Measurements from ENCODE around the gene ZNG1F.
"Not testable (repeated sequence)": the region's sequence is repeated elsewhere in the genome, so short reads cannot be mapped to it uniquely, and the experiment has no call there.

DNA sequence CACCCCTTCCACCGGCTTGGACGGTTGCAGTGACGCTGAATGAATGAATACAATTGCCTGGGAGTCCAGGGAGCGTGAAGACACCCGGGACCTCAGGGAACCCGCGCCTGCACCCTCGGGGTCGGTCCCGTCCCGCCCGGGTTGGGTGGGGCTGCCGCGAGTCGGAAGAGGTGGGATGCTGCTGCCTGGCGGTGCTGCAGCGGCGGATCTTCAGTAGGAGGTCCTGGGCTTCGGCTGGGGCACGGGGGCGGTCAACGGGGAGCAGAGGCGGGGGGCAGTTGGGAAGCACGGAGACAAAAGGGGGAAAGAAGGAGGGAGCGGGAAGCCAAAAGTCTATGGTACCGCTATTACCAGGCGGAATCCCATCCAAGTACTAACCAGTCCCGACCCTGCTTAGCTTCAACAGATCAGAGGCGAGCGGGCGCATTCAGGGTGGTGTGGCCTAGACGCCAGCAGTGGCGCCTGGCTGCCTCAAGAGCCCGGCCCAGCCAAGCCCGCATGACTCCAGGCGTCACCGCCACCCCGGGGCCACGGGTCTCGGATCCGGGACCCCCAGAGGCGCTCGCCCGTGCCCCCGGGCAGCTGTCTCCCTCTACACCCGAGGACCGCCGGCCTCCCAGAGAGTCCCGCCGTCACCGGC is 48.1 kb upstream of the ZNG1F start:
- TF ChIP-seq POLR2AphosphoS5, POLR2A (IDR thresholded peaks at IDR 0.05; ENCODE audit: low read depth, low read length): not testable (repeated sequence)

All from GM12892 (cell line).